Aorta (tissue), 5 donors: ENCODE data around the gene CDON. TPM values are rescaled to one million over a fixed set of nuclear protein-coding genes. Genes with fewer than 3 reads are reported as not detected.

Experiments
- ATAC-seq: fragments of 200-7000 bp; cut with Tn5 transposase; one replicate; pipeline ENCODE4 v1.9.1; 2022; ENCODE audit warnings: moderate library complexity; ENCODE audit not compliant: low FRiP score
- DNase-seq, 2 donors: peaks; one replicate each; pipeline ENCODE4 v3.0.0-alpha.2; 2020
- H3K27ac ChIP-seq, 2 donors: one replicate each; pipeline ENCODE4 v1.5.1; 2013; ENCODE audit warnings: low read length in 2 of 2, mild to moderate bottlenecking in 2 of 2, moderate library complexity in 2 of 2, control low read depth in 1 of 2, inconsistent platforms in 1 of 2, low read depth in 1 of 2
- H3K27me3 ChIP-seq, 2 donors: one replicate each; pipeline ENCODE4 v1.6.1; 2013; ENCODE audit warnings: control low read depth in 1 of 2, low read length in 1 of 2, mild to moderate bottlenecking in 1 of 2, moderate library complexity in 1 of 2; ENCODE audit not compliant: insufficient read depth in 2 of 2, control insufficient read depth in 1 of 2
- H3K36me3 ChIP-seq, 2 donors: one replicate each; pipeline ENCODE4 v1.6.1; 2013; ENCODE audit warnings: control low read depth in 1 of 2, low read length in 1 of 2, mild to moderate bottlenecking in 1 of 2; ENCODE audit not compliant: insufficient read depth in 2 of 2, control insufficient read depth in 1 of 2
- H3K4me1 ChIP-seq, 2 donors: one replicate each; pipeline ENCODE4 v1.6.1; 2013; ENCODE audit warnings: low read length in 2 of 2, control low read depth in 1 of 2, mild to moderate bottlenecking in 1 of 2, moderate library complexity in 1 of 2; ENCODE audit not compliant: insufficient read depth in 2 of 2, control insufficient read depth in 1 of 2
- H3K4me3 ChIP-seq, 2 donors: one replicate each; pipeline ENCODE4 v1.5.1; 2013; ENCODE audit warnings: low read length in 2 of 2, control low read depth in 1 of 2, mild to moderate bottlenecking in 1 of 2
- H3K9me3 ChIP-seq: one replicate; pipeline ENCODE4 v1.6.1; 2013; ENCODE audit warnings: mild to moderate bottlenecking, low read length; ENCODE audit not compliant: control insufficient read depth
- WGBS, 2 donors: extraction: QIAGEN DNeasy Blood & Tissue Kit; methylation state at CpG; one replicate each; pipeline ENCODE4 v1.1.7; 2013; 5-methylcytosine and 5-hydroxymethylcytosine counted together
- intact Hi-C, 2 donors: fragments of 100-400 bp; cut with DNase I; formaldehyde crosslinking; loops; one replicate each; pipeline versions ENCODE4 v1.14.2 to v1.15.0; 2022
- polyA plus RNA-seq, 2 donors: library from polyadenylated mRNA; stranded (reverse); fragments of 200-250 nt; gene quantifications; one replicate each; pipeline ENCODE4 v1.2.3, GENCODE V29; 2013
- total RNA-seq, 2 donors: library from RNA; stranded (reverse); fragmentation: NEBNext Ultra II Directional; extraction: Animal tissue kit (Norgen Biotek cat#: 25700); gene quantifications; one replicate each; pipeline ENCODE4 v1.2.1, GENCODE V29; 2021
- donor health status: healthy with polysubstance abuse.
- donor health status: Bipolar disorder and iron deficiency.
- donor health status: DM: no; HTN: no; CAD: no.
- donor health status: DM: no; HTN: no; CAD: no.
- donor health status: DM: yes; HTN: yes; CAD: no.

The CDON gene
- total and polyA plus RNA-seq, 4 donors = 0.49 to 50.3 (median 4.5) TPM

DNA sequence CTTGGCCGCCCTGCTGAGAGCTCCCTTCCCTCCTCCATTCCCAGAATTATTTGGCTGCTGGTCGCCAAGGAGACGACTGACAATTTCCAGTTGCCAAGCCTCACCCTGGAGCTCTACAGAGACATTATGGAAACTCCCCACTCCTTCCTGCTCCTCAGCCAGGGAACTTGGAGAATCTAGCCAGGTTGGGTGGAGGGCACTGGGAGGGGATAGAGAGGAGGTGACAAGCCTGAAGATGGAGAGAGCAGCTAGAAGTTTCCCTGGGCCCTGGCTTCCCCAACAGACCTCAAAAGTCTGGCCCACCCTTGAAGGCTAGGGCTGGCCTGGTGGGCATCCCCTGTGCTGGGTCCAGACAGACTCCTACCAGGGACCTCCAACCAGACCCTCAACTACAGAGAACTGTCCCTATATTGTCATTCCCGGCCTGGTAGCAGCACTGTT is 123.6 kb downstream of the CDON start:
- H3K4me3 ChIP-seq = no peak overlapping the region
- intact Hi-C loops = no loop called here
- peak; percentile 43 for ATAC-seq

DNA sequence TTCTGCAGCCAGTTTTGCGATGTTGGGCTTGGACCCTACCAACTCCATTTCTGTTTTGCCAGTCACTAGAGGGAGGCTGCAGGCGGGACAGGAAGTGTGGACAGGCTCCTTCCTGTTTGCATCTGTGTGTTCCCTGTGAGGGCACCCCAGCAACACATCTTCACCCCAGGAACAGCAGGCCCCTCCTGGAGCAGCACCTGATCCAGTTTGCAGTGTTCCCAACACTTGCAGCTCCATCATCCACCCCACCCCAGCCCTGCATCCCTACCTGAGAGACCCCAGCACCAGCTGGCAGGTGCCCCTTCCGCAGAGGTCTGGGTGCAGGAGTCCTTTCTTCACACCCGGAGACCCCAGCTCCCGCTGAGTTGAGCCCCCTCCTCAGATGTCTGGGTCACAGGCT is 124.2 kb downstream of the CDON start:
- DNase-seq (no peak), ATAC-seq (no peak)
- no peaks in the 10 kb centered on the region for H3K27me3 ChIP-seq
- H3K36me3 ChIP-seq = no peaks in the 10 kb centered on the region
- no peak overlapping the region for H3K4me3 ChIP-seq
- H3K4me1 ChIP-seq = no peaks in the 10 kb centered on the region
- no peak overlapping the region for H3K27ac ChIP-seq
- 90% methylated on average over 5 of the region's 5 CpGs for WGBS, 2 donors
- no peaks in the 10 kb centered on the region for H3K9me3 ChIP-seq
- intact Hi-C loops = no loop called here

More for the DNA sequence above, 123.6 kb downstream of the CDON start:
- WGBS, 2 donors = 37 to 39% methylated on average over 4 of the region's 4 CpGs
- no peak overlapping the region for H3K27ac ChIP-seq
- peak in 1 of 2 donors; percentile 64 for DNase-seq
- H3K27me3 ChIP-seq = no peaks in the 10 kb centered on the region
- no peaks in the 10 kb centered on the region for H3K4me1 ChIP-seq
- H3K9me3 ChIP-seq = no peaks in the 10 kb centered on the region
- no peaks in the 10 kb centered on the region for H3K36me3 ChIP-seq

DNA sequence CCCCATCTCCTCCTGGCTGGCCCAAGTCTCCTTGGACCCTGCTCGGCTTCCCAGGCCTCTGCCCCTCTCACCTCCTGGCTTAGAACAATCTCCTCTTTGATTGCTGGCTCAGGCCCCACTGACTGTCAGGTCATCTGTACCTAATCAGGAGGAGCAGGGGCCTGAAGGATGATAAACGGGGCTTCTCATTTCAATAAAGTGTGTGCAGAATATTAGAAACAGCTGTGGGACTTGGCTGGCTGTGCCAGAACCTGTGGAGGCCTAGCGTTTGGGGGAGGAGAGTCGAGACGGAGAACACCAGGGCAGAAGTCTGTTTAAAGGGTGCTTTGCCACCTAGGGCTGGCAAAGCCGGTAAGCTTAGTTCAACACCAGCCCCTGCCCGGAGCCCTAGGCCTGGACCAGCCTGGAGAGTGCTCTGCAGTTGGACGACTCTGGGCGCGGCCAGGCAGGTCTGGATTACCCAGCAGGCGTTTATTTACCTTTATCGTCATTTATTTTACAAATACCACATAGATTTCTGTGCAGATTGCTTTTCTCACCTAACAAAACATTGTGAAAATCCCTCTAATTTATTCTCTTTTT is 127.0 kb downstream of the CDON start:
- ATAC-seq (no peak), DNase-seq (no peak)
- 65 to 69% methylated on average over 12 of the region's 12 CpGs for WGBS, 2 donors
- no peaks in the 10 kb centered on the region for H3K36me3 ChIP-seq
- no peak overlapping the region for H3K4me3 ChIP-seq
- H3K27ac ChIP-seq = no peak overlapping the region
- intact Hi-C loops = no loop called here
- H3K9me3 ChIP-seq = no peaks in the 10 kb centered on the region
- no peaks in the 10 kb centered on the region for H3K27me3 ChIP-seq
- H3K4me1 ChIP-seq = no peaks in the 10 kb centered on the region

DNA sequence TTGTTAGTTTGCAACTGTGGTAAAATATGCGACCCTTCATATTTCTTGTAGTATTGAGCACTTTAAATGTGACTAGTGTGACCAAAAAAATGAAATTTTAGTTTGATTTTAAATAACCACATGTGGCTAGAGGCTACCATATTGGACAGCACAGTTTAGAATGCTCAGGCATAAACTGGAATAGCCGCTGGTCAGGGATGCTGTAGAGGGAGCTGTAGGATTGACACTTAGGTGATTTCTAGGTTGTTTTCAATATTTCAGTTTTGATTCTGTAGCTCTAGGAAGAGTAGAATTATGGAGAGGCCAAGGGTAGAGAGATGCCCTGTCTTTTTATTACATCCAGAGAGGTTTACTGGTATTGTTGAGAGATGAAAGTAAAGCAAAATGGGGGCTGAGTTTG is 127.6 kb downstream of the CDON start:
- no peaks in the 10 kb centered on the region for H3K36me3 ChIP-seq
- no peak overlapping the region for H3K27ac ChIP-seq
- no peak overlapping the region for H3K4me3 ChIP-seq
- 93 to 94% methylated on average over 2 of the region's 2 CpGs for WGBS, 2 donors
- ATAC-seq = no peak
- no peaks in the 10 kb centered on the region for H3K4me1 ChIP-seq
- DNase-seq = no peak
- H3K9me3 ChIP-seq = no peaks in the 10 kb centered on the region
- intact Hi-C loops = no loop called here
- H3K27me3 ChIP-seq = no peaks in the 10 kb centered on the region

DNA sequence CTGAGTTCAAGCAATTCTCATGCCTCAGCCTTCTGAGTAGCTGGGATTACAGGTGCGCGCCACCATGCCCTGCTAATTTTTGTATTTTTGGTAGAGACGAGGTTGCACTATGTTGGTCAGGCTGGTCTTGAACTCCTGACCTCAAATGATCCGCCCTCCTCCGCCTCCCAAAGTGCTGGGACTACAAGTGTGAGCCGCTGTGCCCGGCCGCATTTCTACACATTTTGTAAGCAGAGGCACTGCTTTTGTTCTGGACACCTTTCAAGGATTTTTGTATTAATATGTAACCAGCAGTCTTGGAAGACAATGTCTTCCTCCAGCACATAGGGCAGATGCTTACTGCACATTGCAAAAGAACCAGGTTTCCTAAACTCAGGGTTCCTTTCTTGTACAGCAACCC is 128.2 kb downstream of the CDON start:
- WGBS, 2 donors = 90 to 95% methylated on average over 8 of the region's 8 CpGs
- intact Hi-C loops = no loop called here
- no peaks in the 10 kb centered on the region for H3K27me3 ChIP-seq
- DNase-seq (no peak), ATAC-seq (no peak)
- no peaks in the 10 kb centered on the region for H3K4me1 ChIP-seq
- H3K36me3 ChIP-seq = no peaks in the 10 kb centered on the region
- H3K4me3 ChIP-seq = no peak overlapping the region
- no peak overlapping the region for H3K27ac ChIP-seq
- no peaks in the 10 kb centered on the region for H3K9me3 ChIP-seq

DNA sequence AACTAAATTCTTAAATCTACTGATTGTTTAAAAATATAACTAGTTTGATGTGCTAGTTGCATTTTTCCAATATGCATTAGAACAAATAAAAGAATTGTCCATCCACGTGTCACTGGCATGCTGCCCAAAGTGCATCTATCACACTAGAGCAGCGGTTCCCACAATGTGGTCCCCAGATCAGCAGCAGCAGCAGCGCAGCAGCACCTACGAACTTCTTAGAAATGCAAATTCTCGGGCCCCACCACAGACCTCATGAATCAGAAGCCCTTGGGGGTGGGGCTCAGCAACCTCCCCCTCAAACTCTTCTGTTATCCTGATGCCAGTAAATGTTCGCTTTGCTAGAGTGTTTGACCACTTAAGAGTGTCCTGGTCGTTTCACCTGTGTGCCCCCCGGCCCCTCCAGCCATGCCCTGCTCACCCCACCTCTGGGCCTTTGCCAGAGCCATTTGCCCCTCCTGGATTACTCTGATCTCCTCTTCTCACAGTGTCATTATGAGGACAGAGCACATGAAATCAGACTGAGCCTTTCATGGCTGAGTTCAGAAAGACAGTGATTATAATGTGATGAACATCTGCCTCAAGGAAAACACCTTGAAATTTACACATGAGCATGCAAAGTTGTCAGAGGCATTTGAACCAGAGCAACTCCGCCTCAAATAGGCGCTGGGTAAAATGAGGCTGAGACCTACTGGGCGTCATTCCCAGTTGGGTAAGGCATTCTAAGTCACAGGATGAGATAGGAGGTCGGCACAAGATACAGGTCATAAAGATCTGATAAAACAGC is 129.4 kb downstream of the CDON start:
- no peak overlapping the region for H3K27ac ChIP-seq
- DNase-seq (no peak), ATAC-seq (no peak)
- no peaks in the 10 kb centered on the region for H3K27me3 ChIP-seq
- no peaks in the 10 kb centered on the region for H3K9me3 ChIP-seq
- 75 to 78% methylated on average over 12 of the region's 12 CpGs for WGBS, 2 donors
- H3K4me1 ChIP-seq = no peaks in the 10 kb centered on the region
- intact Hi-C loops = no loop called here
- no peaks in the 10 kb centered on the region for H3K36me3 ChIP-seq
- H3K4me3 ChIP-seq = no peak overlapping the region

DNA sequence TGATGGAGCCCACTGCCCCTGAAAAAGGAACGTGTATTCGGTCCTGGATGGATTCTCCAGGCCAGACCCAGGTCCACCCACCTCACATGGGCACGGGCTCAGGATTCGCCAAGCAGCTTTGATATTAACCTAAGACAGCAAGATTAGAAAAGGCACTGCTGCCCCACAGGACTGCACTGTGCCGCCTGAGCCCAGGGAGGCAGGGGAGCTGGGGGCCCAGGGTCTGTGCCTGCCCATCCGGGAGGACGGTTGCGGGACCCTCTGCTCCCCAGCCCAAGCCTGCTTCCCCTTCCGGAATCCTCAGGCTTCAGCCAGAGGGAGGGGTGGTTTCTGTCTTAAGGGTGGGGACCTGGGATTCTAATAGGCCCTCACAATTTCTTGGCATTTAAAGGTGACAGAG is 130.4 kb downstream of the CDON start:
- 84 to 89% methylated on average over 9 of the region's 9 CpGs for WGBS, 2 donors
- Histone ChIP-seq H3K27ac (no peak overlapping the region), H3K36me3 (no peaks in the 10 kb centered on the region), H3K4me1 (no peaks in the 10 kb centered on the region), H3K9me3 (no peaks in the 10 kb centered on the region), H3K4me3 (no peak overlapping the region), H3K27me3 (no peaks in the 10 kb centered on the region)
- intact Hi-C loops = no loop called here
- DNase-seq = no peak
- no peak for ATAC-seq

DNA sequence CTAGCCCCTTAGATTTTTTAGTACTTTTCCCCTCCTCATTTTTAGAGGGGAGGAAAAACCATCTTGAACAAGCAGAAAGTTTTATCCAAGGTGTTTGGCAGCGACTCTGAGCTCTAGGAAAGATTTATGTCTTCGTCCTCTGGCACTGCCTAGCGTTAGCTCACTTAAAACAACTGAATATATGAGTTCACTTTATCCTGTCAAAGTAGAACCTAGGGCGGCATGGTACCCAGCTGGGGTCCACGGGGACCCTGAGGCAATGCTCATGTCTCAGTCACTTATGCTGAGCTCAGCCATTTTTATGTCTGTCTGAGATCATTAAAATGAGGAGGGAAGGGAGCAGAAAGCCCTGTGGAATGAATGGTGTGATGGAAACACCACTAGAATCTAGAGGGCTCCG is 131.0 kb downstream of the CDON start:
- H3K9me3 ChIP-seq = no peaks in the 10 kb centered on the region
- no peak for ATAC-seq

DNA sequence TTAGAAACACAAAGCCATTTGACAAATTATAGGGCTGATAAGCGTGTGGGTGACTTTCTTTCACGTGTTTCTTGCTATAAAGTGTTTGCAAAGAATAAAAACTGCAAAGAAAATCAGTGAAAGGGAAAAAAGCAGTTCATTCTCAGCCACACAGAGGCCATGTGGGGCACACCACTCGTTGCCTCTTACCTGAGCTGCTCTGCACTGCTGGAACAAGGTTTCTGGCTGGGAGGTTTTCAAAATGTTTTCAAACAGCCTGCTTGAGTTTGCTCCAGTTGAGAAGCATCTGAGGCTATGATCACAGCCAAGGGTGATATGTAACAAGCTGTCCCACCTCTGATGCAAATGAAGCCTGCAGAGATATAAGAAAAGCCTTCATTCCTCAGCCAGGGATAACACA is 131.6 kb downstream of the CDON start:
- H3K4me1 ChIP-seq = no peaks in the 10 kb centered on the region
- no peak overlapping the region for H3K4me3 ChIP-seq
- ATAC-seq = no peak
- intact Hi-C loops = no loop called here
- 36 to 47% methylated on average over 3 of the region's 3 CpGs for WGBS, 2 donors
- H3K36me3 ChIP-seq = no peaks in the 10 kb centered on the region
- no peak overlapping the region for H3K27ac ChIP-seq
- DNase-seq = no peak
- H3K27me3 ChIP-seq = no peaks in the 10 kb centered on the region
- H3K9me3 ChIP-seq = no peaks in the 10 kb centered on the region

More for the DNA sequence above, 131.0 kb downstream of the CDON start:
- Histone ChIP-seq H3K4me3 (no peak overlapping the region), H3K27me3 (no peaks in the 10 kb centered on the region), H3K4me1 (no peaks in the 10 kb centered on the region), H3K27ac (no peak overlapping the region), H3K36me3 (no peaks in the 10 kb centered on the region)
- DNase-seq = no peak
- 21 to 27% methylated on average over 6 of the region's 6 CpGs for WGBS, 2 donors
- intact Hi-C loops = no loop called here
